MCF 10A (cell line): Measurements from ENCODE around the gene ZSCAN16. TPM values are rescaled to one million over a fixed set of nuclear protein-coding genes. Genes with fewer than 3 reads are reported as not detected.
"Not testable (repeated sequence)": the region's sequence is repeated elsewhere in the genome, so short reads cannot be mapped to it uniquely, and the experiment has no call there.

Experiments
- BruUV-seq: library from RNA; stranded (reverse); fragments of 400-500 nt; replicated peaks from 2 replicates; lab custom pipeline; 2021; lab: Mats Ljungman, UMichigan
- CTCF ChIA-PET: fragments of 300-600 bp; sonication (Branson Sonifier 250); formaldehyde crosslinking; extraction: SDS; loops from one replicate; lab custom pipeline; 2021; ENCODE audit warnings: antibody characterized with exemption, inconsistent platforms; lab: Yijun Ruan, JAX
- POLR2A ChIA-PET: fragments of 300-600, 350-650 bp; sonication (Branson Sonifier 250); formaldehyde crosslinking; extraction: SDS; loops from one replicate; lab custom pipeline; 2020; ENCODE audit warnings: antibody characterized with exemption, inconsistent platforms; lab: Yijun Ruan, JAX
- DNase-seq: peaks from one replicate; pipeline ENCODE4 v3.0.0-alpha.2; 2018; ENCODE audit not compliant: unreplicated experiment
- H3K27ac Mint-ChIP-seq: one replicate; pipeline ENCODE4 v1.8.0; 2022; ENCODE audit warnings: mild to moderate bottlenecking, low read depth, mixed read lengths; ENCODE audit not compliant: unreplicated experiment
- H3K27me3 Mint-ChIP-seq: one replicate; pipeline ENCODE4 v1.8.0; 2022; ENCODE audit warnings: mixed read lengths; ENCODE audit not compliant: insufficient read depth, unreplicated experiment
- H3K36me3 Mint-ChIP-seq: one replicate; pipeline ENCODE4 v1.8.0; 2022; ENCODE audit warnings: mild to moderate bottlenecking, moderate library complexity, mixed read lengths; ENCODE audit not compliant: insufficient read depth, unreplicated experiment
- H3K4me1 Mint-ChIP-seq: one replicate; pipeline ENCODE4 v1.8.0; 2022; ENCODE audit warnings: mixed read lengths; ENCODE audit not compliant: insufficient read depth, unreplicated experiment
- H3K4me3 Mint-ChIP-seq: one replicate; pipeline ENCODE4 v1.8.0; 2022; ENCODE audit warnings: mild to moderate bottlenecking, moderate library complexity, mixed read lengths; ENCODE audit not compliant: unreplicated experiment
- H3K9me3 Mint-ChIP-seq: one replicate; pipeline ENCODE4 v1.8.0; 2022; ENCODE audit warnings: mixed read lengths; ENCODE audit not compliant: unreplicated experiment
- CTCF ChIP-seq: fragments of 200-600 bp; IDR thresholded peaks from one replicate; pipeline ENCODE4 v1.8.0; 2022; ENCODE audit warnings: antibody characterized with exemption, mild to moderate bottlenecking; ENCODE audit not compliant: unreplicated experiment
- intact Hi-C: fragments of 100-400 bp; cut with micrococcal nuclease; formaldehyde crosslinking; loops from 2 replicates; pipeline ENCODE4 v1.14.1; 2022
- total RNA-seq: library from RNA; stranded (reverse); gene quantifications from 2 replicates; pipeline ENCODE4 v1.2.3, GENCODE V29; 2022

Gene ZSCAN16
- total RNA-seq, 1 experiment from 2014 or later, result 4.4 TPM

GRCh38 chr6:28090917-28091586 lies 33.4 kb upstream of the ZSCAN16 start:
- H3K4me3 Mint-ChIP-seq, result no peak overlapping the region
- POLR2A ChIA-PET, result interaction anchor here (1.7 to 3.0 kb wide), 2 partner anchors 13 to 14 kb away, joined by 4 to 12 read pairs; no protein-coding TSS in a partner anchor
- H3K9me3 Mint-ChIP-seq, result peaks cover 26% of the 10 kb centered on the region
- no peak for DNase-seq
- H3K4me1 Mint-ChIP-seq, result no peaks in the 10 kb centered on the region
- no peaks in the 10 kb centered on the region for H3K27me3 Mint-ChIP-seq
- BruUV-seq, result no TSS peak
- H3K36me3 Mint-ChIP-seq, result peaks cover 36% of the 10 kb centered on the region
- H3K27ac Mint-ChIP-seq, result no peak overlapping the region
- CTCF ChIA-PET, result interaction anchor here (0.7 kb wide), 1 partner anchor 176 kb away, joined by 4 read pairs; the partner anchor contains the start of gene ZSCAN26
- no peak for TF ChIP-seq CTCF
- intact Hi-C loops, result no loop called here

GRCh38 chr6:28102222-28102621 lies 22.2 kb upstream of the ZSCAN16 start:
- intact Hi-C loops, result not testable (repeated sequence)

GRCh38 chr6:28102699-28103098 lies 21.7 kb upstream of the ZSCAN16 start:
- POLR2A ChIA-PET, H3K9me3 Mint-ChIP-seq, H3K27ac Mint-ChIP-seq, H3K4me3 Mint-ChIP-seq, DNase-seq, H3K4me1 Mint-ChIP-seq, intact Hi-C loops, BruUV-seq, H3K36me3 Mint-ChIP-seq, H3K27me3 Mint-ChIP-seq: not testable (repeated sequence)
- CTCF ChIA-PET, result interaction anchor here (0.8 kb wide), 1 partner anchor 926 kb away, joined by 3 read pairs; no protein-coding TSS in a partner anchor

More at GRCh38 chr6:28102222-28102621, 22.2 kb upstream of the ZSCAN16 start:
- H3K36me3 Mint-ChIP-seq, POLR2A ChIA-PET, H3K4me3 Mint-ChIP-seq, H3K27me3 Mint-ChIP-seq, H3K4me1 Mint-ChIP-seq, DNase-seq, H3K9me3 Mint-ChIP-seq, BruUV-seq, H3K27ac Mint-ChIP-seq: not testable (repeated sequence)
- CTCF ChIA-PET, result interaction anchor here (0.8 kb wide), 1 partner anchor 925 kb away, joined by 3 read pairs; no protein-coding TSS in a partner anchor

- TF ChIP-seq CTCF, result peak; percentile 59
- ChIA-PET CTCF (interaction anchor here (0.7 to 2.3 kb wide), 8 partner anchors 8 to 251 kb away, joined by 3 to 11 read pairs (median 4); partner anchors contain the start of gene ZKSCAN8), POLR2A (interaction anchor here (0.5 to 2.4 kb wide), 27 partner anchors 9 to 670 kb away, joined by 3 to 23 read pairs (median 4); partner anchors contain the start of genes ZKSCAN8, ZNF165 and ZSCAN16)
- H3K4me3 Mint-ChIP-seq, result peak overlapping the region; percentile 83
- H3K27ac Mint-ChIP-seq, result peak overlapping the region; percentile 63
- H3K27me3 Mint-ChIP-seq, result no peaks in the 10 kb centered on the region
- no peaks in the 10 kb centered on the region for H3K36me3 Mint-ChIP-seq
- DNase-seq, result peak; percentile 78
- H3K4me1 Mint-ChIP-seq, result no peaks in the 10 kb centered on the region
- TSS peak; percentile 84 for BruUV-seq
- no peaks in the 10 kb centered on the region for H3K9me3 Mint-ChIP-seq
- intact Hi-C loops, result loop anchor here (2.0 kb wide), 2 partner anchors 24 to 32 kb away; partner anchors contain the start of gene ZNF165
Measured at GRCh38 chr6:28104392-28105244, 19.8 kb upstream of the ZSCAN16 start.
